WTC11 (cell line): ENCODE measurements around the gene POLDIP2. TPM values are rescaled to one million over a fixed set of nuclear protein-coding genes. Genes with fewer than 3 reads are reported as not detected.
"Not testable (repeated sequence)": the region's sequence is repeated elsewhere in the genome, so short reads cannot be mapped to it uniquely, and the experiment has no call there.

Source experiments
- ATAC-seq: fragments of 200-7000 bp; cut with Tn5 transposase; 2 replicates; pipeline ENCODE4 v1.10.0; 2021; ENCODE audit warnings: mild to moderate bottlenecking, moderate library complexity
- CTCF ChIA-PET: fragments of 300-600 bp; sonication (Branson Sonifier 250); formaldehyde crosslinking; loops from one replicate; lab custom pipeline; 2021; ENCODE audit warnings: antibody characterized with exemption; lab: Charles Lee
- POLR2A ChIA-PET: fragments of 350-600 bp; sonication (Branson Sonifier 250); formaldehyde crosslinking; loops from one replicate; lab custom pipeline; 2021; ENCODE audit warnings: antibody characterized with exemption; lab: Charles Lee
- DNase-seq: peaks from one replicate; pipeline ENCODE4 v3.0.0; 2021; ENCODE audit warnings: low spot score
- H3K27ac Mint-ChIP-seq: 2 replicates; pipeline ENCODE4 v1.8.0; 2021; ENCODE audit warnings: mixed read lengths
- H3K27me3 Mint-ChIP-seq: 2 replicates; pipeline ENCODE4 v1.8.0; 2021; ENCODE audit warnings: low read depth, mild to moderate bottlenecking, moderate library complexity, mixed read lengths
- H3K36me3 Mint-ChIP-seq: 2 replicates; pipeline ENCODE4 v1.8.0; 2021; ENCODE audit warnings: mixed read lengths
- H3K4me1 Mint-ChIP-seq: 2 replicates; pipeline ENCODE4 v1.8.0; 2022; ENCODE audit warnings: mixed read lengths
- H3K4me3 Mint-ChIP-seq: 2 replicates; pipeline ENCODE4 v1.8.0; 2021; ENCODE audit warnings: mild to moderate bottlenecking, moderate library complexity, mixed read lengths
- H3K9me3 Mint-ChIP-seq: 2 replicates; pipeline ENCODE4 v1.8.0; 2021; ENCODE audit warnings: mixed read lengths
- AR ChIP-seq: fragments of 250-450 bp; sonication (Bioruptor Pico); IDR thresholded peaks from 2 replicates; pipeline ENCODE4 v1.9.0; 2021; ENCODE audit warnings: mild to moderate bottlenecking
- ATF1 ChIP-seq: sonication (generic); formaldehyde crosslinking; IDR thresholded peaks from 2 replicates; pipeline ENCODE4 v1.8.1; 2023; ENCODE audit warnings: mild to moderate bottlenecking, moderate library complexity, missing genetic modification reagents
- CREB1 ChIP-seq: sonication (generic); formaldehyde crosslinking; IDR thresholded peaks from 2 replicates; pipeline ENCODE4 v1.8.0; 2023; ENCODE audit warnings: mild to moderate bottlenecking, missing genetic modification reagents
- E2F5 ChIP-seq: sonication (generic); formaldehyde crosslinking; IDR thresholded peaks from 2 replicates; pipeline ENCODE4 v1.8.1; 2022; ENCODE audit warnings: mild to moderate bottlenecking, moderate library complexity, missing genetic modification reagents
- ELF4 ChIP-seq: sonication (generic); formaldehyde crosslinking; IDR thresholded peaks from 2 replicates; pipeline ENCODE4 v1.8.1; 2022; ENCODE audit warnings: low read depth, mild to moderate bottlenecking, moderate library complexity, missing genetic modification reagents
- ERG ChIP-seq: fragments of 250-450 bp; sonication (Bioruptor Pico); IDR thresholded peaks from 2 replicates; pipeline ENCODE4 v1.8.0; 2021; ENCODE audit warnings: mild to moderate bottlenecking
- FOXP1 ChIP-seq: sonication (generic); formaldehyde crosslinking; IDR thresholded peaks from 2 replicates; pipeline ENCODE4 v1.8.0; 2022; ENCODE audit warnings: missing genetic modification reagents, mild to moderate bottlenecking, moderate library complexity, borderline replicate concordance
- NR1H2 ChIP-seq: sonication (generic); formaldehyde crosslinking; IDR thresholded peaks from 2 replicates; pipeline ENCODE4 v1.9.0; 2021; ENCODE audit warnings: mild to moderate bottlenecking, moderate library complexity, missing genetic modification reagents
- NR2C2 ChIP-seq: sonication (generic); formaldehyde crosslinking; IDR thresholded peaks from 2 replicates; pipeline ENCODE4 v1.8.0; 2022; ENCODE audit warnings: mild to moderate bottlenecking, missing genetic modification reagents
- SOX15 ChIP-seq: fragments of 250-450 bp; sonication (Bioruptor Pico); IDR thresholded peaks from 2 replicates; pipeline ENCODE4 v1.9.0; 2021; ENCODE audit warnings: mild to moderate bottlenecking
- TP53 ChIP-seq: sonication (generic); formaldehyde crosslinking; IDR thresholded peaks from 2 replicates; pipeline ENCODE4 v1.8.1; 2023; ENCODE audit warnings: mild to moderate bottlenecking, missing genetic modification reagents
- USF1 ChIP-seq: sonication (generic); formaldehyde crosslinking; IDR thresholded peaks from 2 replicates; pipeline ENCODE4 v1.8.0; 2022; ENCODE audit warnings: mild to moderate bottlenecking, missing genetic modification reagents
- ZBTB21 ChIP-seq: sonication (generic); formaldehyde crosslinking; IDR thresholded peaks from 2 replicates; pipeline ENCODE4 v1.8.1; 2023; ENCODE audit warnings: mild to moderate bottlenecking, missing genetic modification reagents, borderline replicate concordance
- ZNF263 ChIP-seq: sonication (generic); formaldehyde crosslinking; IDR thresholded peaks from 2 replicates; pipeline ENCODE4 v1.8.1; 2022; ENCODE audit warnings: low read depth, mild to moderate bottlenecking, moderate library complexity, missing genetic modification reagents
- ZNF423 ChIP-seq: fragments of 250-450 bp; sonication (Bioruptor Pico); IDR thresholded peaks from 2 replicates; pipeline ENCODE4 v2.1.2; 2022; ENCODE audit warnings: mild to moderate bottlenecking, moderate library complexity
- ZNF671 ChIP-seq: fragments of 250-450 bp; sonication (Bioruptor Pico); IDR thresholded peaks from 2 replicates; pipeline ENCODE4 v1.8.0; 2021; ENCODE audit warnings: mild to moderate bottlenecking
- total RNA-seq: library from RNA; stranded (reverse); gene quantifications from 3 replicates; pipeline ENCODE4 v1.2.3, GENCODE V29; 2021
- TF ChIP-seq, protein P1 (sequence below): sonication (generic); formaldehyde crosslinking; IDR thresholded peaks from 2 replicates; pipeline ENCODE4 v1.8.1; 2022; ENCODE audit warnings: low read depth, mild to moderate bottlenecking, moderate library complexity, missing genetic modification reagents, borderline replicate concordance
- TF ChIP-seq, protein P2 (sequence below): sonication (generic); formaldehyde crosslinking; IDR thresholded peaks from 2 replicates; pipeline ENCODE4 v1.8.0; 2022; ENCODE audit warnings: mild to moderate bottlenecking, missing genetic modification reagents
- TF ChIP-seq, protein P3 (sequence below): sonication (generic); formaldehyde crosslinking; IDR thresholded peaks from 2 replicates; pipeline ENCODE4 v1.8.1; 2023; ENCODE audit warnings: mild to moderate bottlenecking, missing genetic modification reagents, moderate library complexity
- TF ChIP-seq, protein P4 (sequence below): sonication (generic); formaldehyde crosslinking; IDR thresholded peaks from 2 replicates; pipeline ENCODE4 v1.8.0; 2022; ENCODE audit warnings: missing genetic modification reagents

POLDIP2 gene
- total RNA-seq, 1 experiment from 2014 or later = 85.4 TPM

GRCh38 chr17:28339431-28339830 is 17.9 kb downstream of the POLDIP2 start:
- H3K4me3 Mint-ChIP-seq = no peak overlapping the region
- H3K4me1 Mint-ChIP-seq = peaks cover 15% of the 10 kb centered on the region
- DNase-seq = no peak
- CTCF ChIA-PET = interaction anchor here (1.0 kb wide), 1 partner anchor 77 kb away, joined by 3 read pairs; no protein-coding TSS in a partner anchor
- no peaks in the 10 kb centered on the region for H3K9me3 Mint-ChIP-seq
- no peak for TF ChIP-seq ZNF671 (CRISPR knock-in tag)
- TF ChIP-seq E2F5 (CRISPR knock-in tag) = no peak
- no peak for TF ChIP-seq NR1H2
- no peak for TF ChIP-seq ZNF263
- TF ChIP-seq, protein P1, sequence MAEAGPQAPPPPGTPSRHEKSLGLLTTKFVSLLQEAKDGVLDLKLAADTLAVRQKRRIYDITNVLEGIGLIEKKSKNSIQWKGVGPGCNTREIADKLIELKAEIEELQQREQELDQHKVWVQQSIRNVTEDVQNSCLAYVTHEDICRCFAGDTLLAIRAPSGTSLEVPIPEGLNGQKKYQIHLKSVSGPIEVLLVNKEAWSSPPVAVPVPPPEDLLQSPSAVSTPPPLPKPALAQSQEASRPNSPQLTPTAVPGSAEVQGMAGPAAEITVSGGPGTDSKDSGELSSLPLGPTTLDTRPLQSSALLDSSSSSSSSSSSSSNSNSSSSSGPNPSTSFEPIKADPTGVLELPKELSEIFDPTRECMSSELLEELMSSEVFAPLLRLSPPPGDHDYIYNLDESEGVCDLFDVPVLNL = no peak
- no peak for TF ChIP-seq NR2C2 (CRISPR knock-in tag)
- TF ChIP-seq SOX15 (CRISPR knock-in tag) = no peak
- no peak for TF ChIP-seq USF1 (CRISPR knock-in tag)
- no peak for TF ChIP-seq ATF1 (CRISPR knock-in tag)
- TF ChIP-seq CREB1 (CRISPR knock-in tag) = no peak
- TF ChIP-seq, protein P2, sequence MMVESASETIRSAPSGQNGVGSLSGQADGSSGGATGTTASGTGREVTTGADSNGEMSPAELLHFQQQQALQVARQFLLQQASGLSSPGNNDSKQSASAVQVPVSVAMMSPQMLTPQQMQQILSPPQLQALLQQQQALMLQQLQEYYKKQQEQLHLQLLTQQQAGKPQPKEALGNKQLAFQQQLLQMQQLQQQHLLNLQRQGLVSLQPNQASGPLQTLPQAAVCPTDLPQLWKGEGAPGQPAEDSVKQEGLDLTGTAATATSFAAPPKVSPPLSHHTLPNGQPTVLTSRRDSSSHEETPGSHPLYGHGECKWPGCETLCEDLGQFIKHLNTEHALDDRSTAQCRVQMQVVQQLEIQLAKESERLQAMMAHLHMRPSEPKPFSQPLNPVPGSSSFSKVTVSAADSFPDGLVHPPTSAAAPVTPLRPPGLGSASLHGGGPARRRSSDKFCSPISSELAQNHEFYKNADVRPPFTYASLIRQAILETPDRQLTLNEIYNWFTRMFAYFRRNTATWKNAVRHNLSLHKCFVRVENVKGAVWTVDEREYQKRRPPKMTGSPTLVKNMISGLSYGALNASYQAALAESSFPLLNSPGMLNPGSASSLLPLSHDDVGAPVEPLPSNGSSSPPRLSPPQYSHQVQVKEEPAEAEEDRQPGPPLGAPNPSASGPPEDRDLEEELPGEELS (CRISPR knock-in tag) = no peak
- no peak for TF ChIP-seq ZNF423 (CRISPR knock-in tag)
- TF ChIP-seq, protein P3, sequence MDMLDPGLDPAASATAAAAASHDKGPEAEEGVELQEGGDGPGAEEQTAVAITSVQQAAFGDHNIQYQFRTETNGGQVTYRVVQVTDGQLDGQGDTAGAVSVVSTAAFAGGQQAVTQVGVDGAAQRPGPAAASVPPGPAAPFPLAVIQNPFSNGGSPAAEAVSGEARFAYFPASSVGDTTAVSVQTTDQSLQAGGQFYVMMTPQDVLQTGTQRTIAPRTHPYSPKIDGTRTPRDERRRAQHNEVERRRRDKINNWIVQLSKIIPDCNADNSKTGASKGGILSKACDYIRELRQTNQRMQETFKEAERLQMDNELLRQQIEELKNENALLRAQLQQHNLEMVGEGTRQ (CRISPR knock-in tag) = no peak
- TF ChIP-seq AR = no peak
- no peak for TF ChIP-seq ERG (CRISPR knock-in tag)
- TF ChIP-seq ZBTB21 = no peak
- no peak for TF ChIP-seq FOXP1 (CRISPR knock-in tag)
- TF ChIP-seq, protein P4, sequence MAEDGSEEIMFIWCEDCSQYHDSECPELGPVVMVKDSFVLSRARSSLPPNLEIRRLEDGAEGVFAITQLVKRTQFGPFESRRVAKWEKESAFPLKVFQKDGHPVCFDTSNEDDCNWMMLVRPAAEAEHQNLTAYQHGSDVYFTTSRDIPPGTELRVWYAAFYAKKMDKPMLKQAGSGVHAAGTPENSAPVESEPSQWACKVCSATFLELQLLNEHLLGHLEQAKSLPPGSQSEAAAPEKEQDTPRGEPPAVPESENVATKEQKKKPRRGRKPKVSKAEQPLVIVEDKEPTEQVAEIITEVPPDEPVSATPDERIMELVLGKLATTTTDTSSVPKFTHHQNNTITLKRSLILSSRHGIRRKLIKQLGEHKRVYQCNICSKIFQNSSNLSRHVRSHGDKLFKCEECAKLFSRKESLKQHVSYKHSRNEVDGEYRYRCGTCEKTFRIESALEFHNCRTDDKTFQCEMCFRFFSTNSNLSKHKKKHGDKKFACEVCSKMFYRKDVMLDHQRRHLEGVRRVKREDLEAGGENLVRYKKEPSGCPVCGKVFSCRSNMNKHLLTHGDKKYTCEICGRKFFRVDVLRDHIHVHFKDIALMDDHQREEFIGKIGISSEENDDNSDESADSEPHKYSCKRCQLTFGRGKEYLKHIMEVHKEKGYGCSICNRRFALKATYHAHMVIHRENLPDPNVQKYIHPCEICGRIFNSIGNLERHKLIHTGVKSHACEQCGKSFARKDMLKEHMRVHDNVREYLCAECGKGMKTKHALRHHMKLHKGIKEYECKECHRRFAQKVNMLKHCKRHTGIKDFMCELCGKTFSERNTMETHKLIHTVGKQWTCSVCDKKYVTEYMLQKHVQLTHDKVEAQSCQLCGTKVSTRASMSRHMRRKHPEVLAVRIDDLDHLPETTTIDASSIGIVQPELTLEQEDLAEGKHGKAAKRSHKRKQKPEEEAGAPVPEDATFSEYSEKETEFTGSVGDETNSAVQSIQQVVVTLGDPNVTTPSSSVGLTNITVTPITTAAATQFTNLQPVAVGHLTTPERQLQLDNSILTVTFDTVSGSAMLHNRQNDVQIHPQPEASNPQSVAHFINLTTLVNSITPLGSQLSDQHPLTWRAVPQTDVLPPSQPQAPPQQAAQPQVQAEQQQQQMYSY (CRISPR knock-in tag) = no peak
- TF ChIP-seq TP53 = no peak
- no peak for TF ChIP-seq ELF4 (CRISPR knock-in tag)
- peaks cover 22% of the 10 kb centered on the region for H3K36me3 Mint-ChIP-seq
- POLR2A ChIA-PET = interaction anchor here (0.6 to 0.8 kb wide), 2 partner anchors 18 to 61 kb away, joined by 3 read pairs; partner anchors contain the start of gene POLDIP2
- H3K27me3 Mint-ChIP-seq = no peaks in the 10 kb centered on the region
- ATAC-seq = no peak
- H3K27ac Mint-ChIP-seq = no peak overlapping the region

- ATAC-seq, H3K27me3 Mint-ChIP-seq, DNase-seq, H3K4me3 Mint-ChIP-seq, H3K27ac Mint-ChIP-seq, H3K9me3 Mint-ChIP-seq, CTCF ChIA-PET: not testable (repeated sequence)
- H3K4me1 Mint-ChIP-seq = peaks cover 20% of the 10 kb centered on the region
- POLR2A ChIA-PET = interaction anchor here (0.8 kb wide), 1 partner anchor 19 kb away, joined by 3 read pairs; the partner anchor contains the start of gene POLDIP2
- peaks cover 20% of the 10 kb centered on the region for H3K36me3 Mint-ChIP-seq
Observed at GRCh38 chr17:28338769-28339212, 18.5 kb downstream of the POLDIP2 start.
